Activated T-helper 1 cell treated with anti-CD3 and anti-CD28 coated beads, Interleukin-12 subunit alpha, Interleukin-12 subunit beta, Interleukin-2, Interleukin-4 antibody, amounts not matched to agents 30 ng/mL and 10 ng/mL and 1 ng/mL, durations not matched to agents 14 hours and 24 hours and 36 hours (primary cell): ENCODE results near the gene SMURF1. TPM values are rescaled to one million over a fixed set of nuclear protein-coding genes. Genes with fewer than 3 reads are reported as not detected.

ENCODE experiments used
- DNase-seq: peaks from one replicate; pipeline ENCODE4 v3.0.0; 2021; ENCODE audit warnings: low spot score
- H3K27ac Mint-ChIP-seq: one replicate; pipeline ENCODE4 v1.8.0; 2021; ENCODE audit warnings: mild to moderate bottlenecking, mixed read lengths
- H3K27me3 Mint-ChIP-seq: one replicate; pipeline ENCODE4 v1.8.0; 2022; ENCODE audit warnings: mild to moderate bottlenecking, moderate library complexity, mixed read lengths; ENCODE audit not compliant: insufficient read depth
- H3K36me3 Mint-ChIP-seq: one replicate; pipeline ENCODE4 v1.8.0; 2021; ENCODE audit warnings: low read depth, mixed read lengths
- H3K4me1 Mint-ChIP-seq: one replicate; pipeline ENCODE4 v1.8.0; 2021; ENCODE audit warnings: low read depth, mixed read lengths
- H3K4me3 Mint-ChIP-seq: one replicate; pipeline ENCODE4 v1.8.0; 2021; ENCODE audit warnings: mild to moderate bottlenecking, moderate library complexity, mixed read lengths
- H3K9me3 Mint-ChIP-seq: one replicate; pipeline ENCODE4 v1.8.0; 2021; ENCODE audit warnings: mixed read lengths
- intact Hi-C: fragments of 100-400 bp; cut with micrococcal nuclease; formaldehyde crosslinking; loops from one replicate; pipeline ENCODE4 v1.15.1; 2024
- total RNA-seq: library from RNA; stranded (reverse); gene quantifications from 2 replicates; pipeline ENCODE4 v1.2.3, GENCODE V29; 2022

The SMURF1 gene
- total RNA-seq, 1 donor from 2014 or later, result 15.9 TPM

GRCh38 chr7:99016196-99016595, 127.7 kb downstream of the SMURF1 start:
- no peak for DNase-seq
- no peaks in the 10 kb centered on the region for H3K9me3 Mint-ChIP-seq

DNA sequence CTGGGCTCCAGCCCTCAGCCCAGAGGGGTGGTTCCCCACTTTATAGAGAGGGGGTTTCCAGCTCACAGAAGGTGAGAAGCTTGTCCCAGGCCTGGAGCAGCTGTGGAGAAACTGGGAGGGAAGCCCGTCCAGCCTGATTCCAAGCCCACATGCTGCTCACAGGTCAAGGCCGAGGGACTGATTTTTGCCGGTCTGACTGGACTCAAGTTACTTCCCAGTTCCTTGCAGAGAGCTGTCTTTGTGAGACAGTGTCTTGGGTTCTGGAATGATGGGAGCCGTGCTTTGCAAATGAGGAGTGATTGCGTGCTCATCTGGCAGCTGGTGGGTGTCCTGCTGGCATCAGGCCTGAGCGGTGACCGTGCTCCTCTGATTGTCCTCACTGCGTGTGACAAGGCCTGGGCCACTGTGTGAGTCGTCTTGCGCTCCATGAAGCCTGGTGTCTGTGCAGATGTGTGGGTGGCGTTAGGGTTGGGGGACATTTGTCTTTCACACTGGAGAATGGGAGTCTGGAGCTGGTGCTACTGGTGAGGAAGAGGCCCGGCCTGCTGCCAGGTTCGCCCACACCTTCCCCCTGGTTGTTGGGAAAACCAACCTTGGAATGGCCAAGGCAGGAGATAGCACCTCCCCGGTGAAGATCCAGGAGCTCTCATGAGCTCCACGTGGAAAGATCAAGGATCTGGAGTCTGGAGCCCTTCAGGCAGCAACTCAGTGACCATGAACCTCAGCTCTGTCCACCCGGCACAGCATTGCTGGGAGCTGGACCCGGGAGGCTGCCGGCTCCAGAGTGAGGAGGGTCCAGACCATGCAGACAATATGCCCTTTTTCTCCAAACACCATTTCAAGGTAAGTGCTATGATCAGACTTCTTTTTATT, 129.6 kb downstream of the SMURF1 start:
- no peak for DNase-seq
- no peak overlapping the region for H3K4me3 Mint-ChIP-seq
- intact Hi-C loops, result no loop called here
- H3K4me1 Mint-ChIP-seq, result peaks cover 5% of the 10 kb centered on the region
- H3K27ac Mint-ChIP-seq, result no peak overlapping the region
- H3K27me3 Mint-ChIP-seq, result no peaks in the 10 kb centered on the region
- H3K9me3 Mint-ChIP-seq, result no peaks in the 10 kb centered on the region
- peaks cover 48% of the 10 kb centered on the region for H3K36me3 Mint-ChIP-seq

More at GRCh38 chr7:99016196-99016595, 127.7 kb downstream of the SMURF1 start:
- Mint-ChIP-seq H3K36me3 (peaks cover 42% of the 10 kb centered on the region), H3K4me3 (no peak overlapping the region), H3K4me1 (peaks cover 5% of the 10 kb centered on the region), H3K27me3 (no peaks in the 10 kb centered on the region), H3K27ac (no peak overlapping the region)
- intact Hi-C loops, result no loop called here

DNA sequence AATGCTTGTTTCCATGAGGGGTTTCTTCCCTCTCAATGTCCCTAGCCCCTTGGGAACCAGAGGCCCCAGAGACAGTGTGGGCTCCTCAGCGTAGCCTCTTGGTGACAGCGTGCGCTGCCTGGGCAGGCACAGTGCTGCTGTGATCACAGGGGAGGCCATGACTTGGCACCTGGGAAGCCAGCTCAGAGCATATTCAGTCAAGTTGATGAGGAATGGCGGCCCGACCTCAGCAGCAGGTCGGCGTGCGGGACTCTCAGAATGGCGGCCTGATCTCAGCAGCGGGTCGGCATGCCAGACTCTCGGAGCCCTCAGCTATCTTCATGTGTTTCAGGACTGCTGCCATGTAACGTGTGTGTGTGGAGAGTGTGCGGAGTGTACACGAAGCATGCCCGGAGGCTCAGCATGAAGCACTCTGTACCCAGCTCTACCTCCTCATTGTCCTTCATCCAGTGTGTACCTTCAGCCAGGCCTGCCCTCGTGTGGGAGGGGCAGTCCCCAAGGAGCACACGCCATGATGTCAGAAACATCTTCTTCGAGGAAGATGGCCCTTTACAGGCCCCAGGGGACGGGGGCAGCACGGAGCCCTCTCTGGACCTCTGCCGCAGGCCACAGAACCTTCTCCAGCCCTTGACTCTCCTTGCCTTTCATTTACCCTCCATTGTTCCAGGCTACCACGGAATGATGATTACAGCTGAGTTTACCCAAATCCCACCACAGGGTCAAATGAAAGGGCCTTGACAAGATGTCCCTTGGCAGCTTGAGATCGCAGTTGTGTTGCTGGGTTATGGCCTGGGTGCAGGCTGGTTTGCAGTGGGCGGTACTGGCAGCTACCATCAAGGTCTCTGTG, 130.4 kb downstream of the SMURF1 start:
- intact Hi-C loops, result no loop called here
- H3K27ac Mint-ChIP-seq, result no peak overlapping the region
- H3K9me3 Mint-ChIP-seq, result no peaks in the 10 kb centered on the region
- H3K27me3 Mint-ChIP-seq, result no peaks in the 10 kb centered on the region
- H3K4me3 Mint-ChIP-seq, result no peak overlapping the region
- DNase-seq, result no peak
- peaks cover 5% of the 10 kb centered on the region for H3K4me1 Mint-ChIP-seq
- H3K36me3 Mint-ChIP-seq, result peaks cover 43% of the 10 kb centered on the region

GRCh38 chr7:99012722-99013121, 131.2 kb downstream of the SMURF1 start:
- Mint-ChIP-seq H3K27me3 (no peaks in the 10 kb centered on the region), H3K27ac (no peak overlapping the region), H3K9me3 (no peaks in the 10 kb centered on the region), H3K4me1 (peaks cover 5% of the 10 kb centered on the region), H3K4me3 (no peak overlapping the region), H3K36me3 (peaks cover 44% of the 10 kb centered on the region)
- intact Hi-C loops, result no loop called here
- no peak for DNase-seq

DNA sequence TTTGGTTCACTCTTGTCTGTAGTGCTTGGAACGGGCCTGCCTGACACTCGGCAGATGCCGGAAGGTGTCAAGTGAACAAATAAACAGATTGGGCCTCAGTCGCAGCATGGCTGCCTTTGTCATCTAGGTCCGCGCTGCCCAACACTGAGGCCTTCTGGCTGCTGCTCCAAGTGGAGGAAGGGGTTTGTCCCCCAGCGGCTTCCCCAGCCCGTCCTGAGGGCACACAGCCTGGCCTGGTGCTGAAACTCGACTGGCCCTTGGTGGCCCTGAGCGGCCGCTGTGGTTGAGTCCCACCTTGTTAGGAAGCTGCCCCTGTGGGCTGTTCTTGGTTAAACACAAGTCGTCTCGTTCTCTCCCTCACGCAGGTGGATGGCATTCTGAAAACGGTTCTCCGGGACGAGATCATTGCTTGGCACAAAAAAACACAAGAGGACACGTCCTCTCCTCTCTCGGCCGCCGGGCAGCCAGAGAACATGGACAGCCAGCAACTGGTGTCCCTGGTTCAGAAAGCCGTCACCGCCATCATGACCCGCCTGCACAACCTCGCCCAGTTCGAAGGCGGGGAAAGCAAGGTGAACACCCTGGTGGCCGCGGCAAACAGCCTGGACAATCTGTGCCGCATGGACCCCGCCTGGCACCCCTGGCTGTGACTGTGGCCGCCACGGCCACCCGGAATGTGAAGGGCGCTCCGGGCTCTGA, 132.1 kb downstream of the SMURF1 start:
- no peaks in the 10 kb centered on the region for H3K9me3 Mint-ChIP-seq
- intact Hi-C loops, result no loop called here
- H3K4me1 Mint-ChIP-seq, result peaks cover 5% of the 10 kb centered on the region
- H3K4me3 Mint-ChIP-seq, result no peak overlapping the region
- no peak overlapping the region for H3K27ac Mint-ChIP-seq
- no peaks in the 10 kb centered on the region for H3K27me3 Mint-ChIP-seq
- DNase-seq, result no peak
- H3K36me3 Mint-ChIP-seq, result peaks cover 46% of the 10 kb centered on the region

GRCh38 chr7:99011341-99011705, 132.6 kb downstream of the SMURF1 start:
- Mint-ChIP-seq H3K4me3 (no peak overlapping the region), H3K27me3 (no peaks in the 10 kb centered on the region), H3K9me3 (no peaks in the 10 kb centered on the region), H3K36me3 (peaks cover 44% of the 10 kb centered on the region), H3K4me1 (peaks cover 3% of the 10 kb centered on the region), H3K27ac (no peak overlapping the region)
- DNase-seq, result no peak
- intact Hi-C loops, result no loop called here

DNA sequence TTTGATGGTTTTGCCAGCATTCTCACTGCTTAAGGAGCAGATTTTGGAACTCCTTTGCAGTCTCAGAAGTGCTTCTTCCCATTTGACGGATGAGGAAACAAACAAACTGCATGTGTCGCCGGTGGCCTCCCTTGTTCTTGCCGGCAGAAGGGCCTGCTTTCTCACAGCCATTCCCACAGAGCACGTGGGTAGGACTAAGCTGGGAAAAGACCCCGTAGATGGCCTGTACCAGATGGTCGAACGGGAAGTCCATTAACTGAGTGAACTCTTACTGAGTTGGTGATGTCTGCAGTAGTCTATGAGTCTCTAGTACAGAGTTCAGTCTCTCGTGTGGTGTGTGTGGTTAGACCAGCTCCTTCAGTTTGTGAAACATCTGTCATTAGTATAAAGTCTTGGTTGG, 133.6 kb downstream of the SMURF1 start:
- no peak overlapping the region for H3K4me3 Mint-ChIP-seq
- H3K36me3 Mint-ChIP-seq, result peaks cover 36% of the 10 kb centered on the region
- no peak overlapping the region for H3K27ac Mint-ChIP-seq
- H3K27me3 Mint-ChIP-seq, result no peaks in the 10 kb centered on the region
- H3K4me1 Mint-ChIP-seq, result no peaks in the 10 kb centered on the region
- intact Hi-C loops, result no loop called here
- no peak for DNase-seq
- H3K9me3 Mint-ChIP-seq, result no peaks in the 10 kb centered on the region

- intact Hi-C loops, result no loop called here
- H3K27me3 Mint-ChIP-seq, result no peaks in the 10 kb centered on the region
- H3K4me1 Mint-ChIP-seq, result no peaks in the 10 kb centered on the region
- no peaks in the 10 kb centered on the region for H3K9me3 Mint-ChIP-seq
- DNase-seq, result no peak
- no peak overlapping the region for H3K4me3 Mint-ChIP-seq
- H3K36me3 Mint-ChIP-seq, result peaks cover 33% of the 10 kb centered on the region
- H3K27ac Mint-ChIP-seq, result no peak overlapping the region
These were observed 134.9 kb downstream of the SMURF1 start for GRCh38 chr7:99008921-99009530.

DNA sequence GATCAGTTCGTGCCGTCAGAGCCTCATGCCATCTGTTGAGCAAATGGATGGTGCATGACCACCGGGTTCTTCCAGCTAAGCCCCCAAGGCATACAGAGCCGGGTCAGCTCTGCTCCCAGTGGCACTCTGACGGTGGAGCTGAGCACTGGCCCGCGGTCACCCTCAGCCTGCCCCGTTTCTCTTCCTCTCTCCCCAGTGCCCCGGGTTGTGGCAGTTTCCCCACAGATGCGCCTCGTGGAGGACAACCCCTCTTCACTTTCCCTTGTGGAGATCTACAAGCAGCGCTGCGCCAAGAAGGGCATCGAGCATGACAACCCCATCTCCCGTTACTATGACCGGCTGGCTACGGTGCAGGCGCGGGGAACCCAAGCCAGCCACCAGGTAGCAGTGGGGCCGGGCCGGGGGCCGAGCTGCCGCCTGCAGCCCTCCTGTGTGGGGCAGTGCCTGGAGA, 135.7 kb downstream of the SMURF1 start:
- DNase-seq, result no peak
- Mint-ChIP-seq H3K27me3 (no peaks in the 10 kb centered on the region), H3K4me1 (no peaks in the 10 kb centered on the region), H3K36me3 (peaks cover 32% of the 10 kb centered on the region), H3K9me3 (no peaks in the 10 kb centered on the region), H3K4me3 (no peak overlapping the region), H3K27ac (no peak overlapping the region)
- intact Hi-C loops, result no loop called here

DNA sequence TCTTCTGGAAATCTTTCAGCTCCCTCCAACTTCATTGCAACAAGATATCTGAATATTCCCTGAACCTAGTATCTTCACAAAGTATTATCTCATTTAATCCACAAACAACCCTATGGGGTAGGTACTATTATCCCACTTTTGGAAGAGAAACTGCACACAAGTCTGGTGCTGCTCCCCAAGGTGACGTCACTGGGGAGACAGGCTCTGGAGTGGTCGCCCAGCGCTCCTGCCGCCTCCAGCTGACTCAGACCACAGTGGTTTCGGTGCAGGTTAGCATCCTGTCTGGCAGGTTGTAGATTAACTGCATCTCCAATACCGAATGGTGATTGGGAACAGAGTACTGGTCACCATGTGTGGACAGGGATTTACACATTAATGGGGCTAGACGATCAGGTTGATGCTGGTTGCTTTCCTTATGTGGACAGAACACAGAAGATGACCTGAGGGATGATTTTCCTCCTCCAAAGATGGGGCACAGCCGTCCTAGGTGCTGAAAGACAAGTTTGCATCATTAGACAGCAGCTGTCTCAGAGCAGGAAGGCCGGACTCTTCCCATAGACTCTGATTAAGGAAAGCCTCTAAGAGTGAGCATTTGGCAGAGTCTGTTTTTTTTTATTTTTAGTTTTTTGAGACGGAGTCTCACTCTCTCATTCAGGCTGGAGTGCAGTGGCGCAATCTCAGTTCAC, 137.0 kb downstream of the SMURF1 start:
- no peak for DNase-seq
- Mint-ChIP-seq H3K36me3 (peaks cover 30% of the 10 kb centered on the region), H3K27me3 (no peaks in the 10 kb centered on the region), H3K9me3 (no peaks in the 10 kb centered on the region), H3K27ac (no peak overlapping the region), H3K4me1 (peaks cover 7% of the 10 kb centered on the region), H3K4me3 (no peak overlapping the region)
- intact Hi-C loops, result no loop called here

DNA sequence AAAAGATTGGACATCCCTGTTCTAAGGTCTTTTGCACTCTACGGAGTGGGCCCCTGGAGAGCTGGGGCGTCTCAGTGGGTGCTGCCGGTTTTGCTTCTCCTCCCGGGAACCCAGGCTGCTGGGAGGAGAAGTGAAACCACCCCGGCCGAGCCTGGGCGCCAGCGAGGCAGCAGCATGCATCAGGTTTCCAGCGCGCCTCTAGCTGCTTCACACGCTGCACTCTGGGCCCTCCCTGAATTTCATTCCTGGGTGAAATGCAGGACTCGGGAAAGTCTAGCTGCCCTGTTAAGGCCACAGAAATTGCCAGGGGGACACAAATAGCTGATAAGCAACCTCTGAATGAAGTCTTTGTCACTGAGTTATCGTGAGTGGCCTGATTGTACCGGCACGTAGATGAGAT, 138.1 kb downstream of the SMURF1 start:
- DNase-seq, result no peak
- peaks cover 10% of the 10 kb centered on the region for H3K4me1 Mint-ChIP-seq
- no peak overlapping the region for H3K27ac Mint-ChIP-seq
- peaks cover 37% of the 10 kb centered on the region for H3K36me3 Mint-ChIP-seq
- H3K9me3 Mint-ChIP-seq, result no peaks in the 10 kb centered on the region
- no peak overlapping the region for H3K4me3 Mint-ChIP-seq
- intact Hi-C loops, result no loop called here
- no peaks in the 10 kb centered on the region for H3K27me3 Mint-ChIP-seq
